ENCODE results near the gene BICC1.

Gene BICC1

GRCh38 chr10:58734664-58735063 lies 222.0 kb downstream of the BICC1 start:
- H3K4me3 ChIP-seq (ENCODE audit: low read depth, low read length), result no peak overlapping the region
- no peak for TF ChIP-seq CTCF (IDR thresholded peaks at IDR 0.05; ENCODE audit: low read depth, low read length, missing control alignments)
- H3K27ac ChIP-seq, result no peak overlapping the region
- in situ Hi-C loops (cut with HindIII; ENCODE audit: low pct_ligation_motif_present, low sequenced_read_pairs), result no loop called here
- H3K27me3 ChIP-seq (replicated peaks), result no peaks in the 10 kb centered on the region
- H3K36me3 ChIP-seq (replicated peaks), result no peaks in the 10 kb centered on the region
- DNase-seq, result no peak

DNA sequence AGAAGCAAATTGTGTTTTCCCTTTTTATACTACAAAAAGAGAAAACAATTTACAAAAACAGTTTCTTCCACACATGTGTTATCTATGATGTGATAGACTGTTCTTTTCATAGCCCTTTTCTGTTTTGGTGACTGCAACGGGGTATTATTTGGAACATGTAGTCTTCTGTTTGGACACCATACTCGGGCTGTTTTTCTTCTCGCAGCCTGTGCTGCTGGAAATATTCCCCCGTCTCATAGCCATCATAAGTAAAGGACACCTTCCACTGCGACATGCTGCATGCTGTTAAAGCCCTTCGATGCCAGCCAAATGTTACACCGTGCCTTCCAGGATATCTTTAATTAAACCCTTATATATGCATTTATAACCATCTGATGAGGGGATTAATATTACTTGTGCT lies 222.4 kb downstream of the BICC1 start:
- no peak for TF ChIP-seq CTCF (IDR thresholded peaks at IDR 0.05; ENCODE audit: low read depth, low read length, missing control alignments)
- in situ Hi-C loops (cut with HindIII; ENCODE audit: low pct_ligation_motif_present, low sequenced_read_pairs), result no loop called here
- no peak overlapping the region for H3K4me3 ChIP-seq (ENCODE audit: low read depth, low read length)

GRCh38 chr10:58740620-58741369 lies 228.1 kb downstream of the BICC1 start:
- DNase-seq, result no peak
- in situ Hi-C loops (cut with HindIII; ENCODE audit: low pct_ligation_motif_present, low sequenced_read_pairs), result no loop called here
- no peaks in the 10 kb centered on the region for H3K27me3 ChIP-seq (replicated peaks)
- no peak overlapping the region for H3K4me3 ChIP-seq (ENCODE audit: low read depth, low read length)
- no peaks in the 10 kb centered on the region for H3K36me3 ChIP-seq (replicated peaks)
- no peak for TF ChIP-seq CTCF (IDR thresholded peaks at IDR 0.05; ENCODE audit: low read depth, low read length, missing control alignments)
- no peak overlapping the region for H3K27ac ChIP-seq

More for the DNA sequence above, 222.4 kb downstream of the BICC1 start:
- no peaks in the 10 kb centered on the region for H3K27me3 ChIP-seq (replicated peaks)
- no peaks in the 10 kb centered on the region for H3K36me3 ChIP-seq (replicated peaks)
- H3K27ac ChIP-seq, result no peak overlapping the region
- no peak for DNase-seq

DNA sequence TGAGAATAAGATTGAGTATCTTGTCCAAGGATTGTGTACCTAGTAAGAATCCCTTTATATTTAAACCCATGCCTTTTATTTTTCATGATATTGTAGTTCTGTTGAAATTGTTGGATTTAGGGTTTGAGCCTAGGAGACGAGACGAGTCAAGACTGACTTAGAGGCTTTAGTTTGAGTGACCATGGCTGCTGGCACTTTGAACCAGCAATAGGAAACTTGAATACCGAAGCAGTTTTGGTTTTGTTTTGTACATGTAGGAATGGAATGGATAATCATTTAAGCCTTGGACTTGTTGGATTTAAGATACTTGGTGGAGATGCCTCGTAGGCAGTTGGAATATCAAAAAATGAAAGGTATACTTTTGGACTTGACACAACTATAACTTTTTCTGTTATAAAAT lies 229.0 kb downstream of the BICC1 start:
- DNase-seq, result no peak
- H3K27me3 ChIP-seq (replicated peaks), result no peaks in the 10 kb centered on the region

GRCh38 chr10:58742141-58742540 lies 229.5 kb downstream of the BICC1 start:
- Histone ChIP-seq H3K27ac (no peak overlapping the region), H3K4me3 (ENCODE audit: low read depth, low read length) (no peak overlapping the region), H3K36me3 (replicated peaks) (no peaks in the 10 kb centered on the region), H3K27me3 (replicated peaks) (no peaks in the 10 kb centered on the region)
- no peak for TF ChIP-seq CTCF (IDR thresholded peaks at IDR 0.05; ENCODE audit: low read depth, low read length, missing control alignments)
- no peak for DNase-seq
- in situ Hi-C loops (cut with HindIII; ENCODE audit: low pct_ligation_motif_present, low sequenced_read_pairs), result no loop called here

More for the DNA sequence above, 229.0 kb downstream of the BICC1 start:
- TF ChIP-seq CTCF (IDR thresholded peaks at IDR 0.05; ENCODE audit: low read depth, low read length, missing control alignments), result no peak
- no peaks in the 10 kb centered on the region for H3K36me3 ChIP-seq (replicated peaks)
- H3K27ac ChIP-seq, result no peak overlapping the region
- H3K4me3 ChIP-seq (ENCODE audit: low read depth, low read length), result no peak overlapping the region
- in situ Hi-C loops (cut with HindIII; ENCODE audit: low pct_ligation_motif_present, low sequenced_read_pairs), result no loop called here

All from brain microvascular endothelial cell (primary cell).